RWPE2 (cell line): ENCODE measurements around the gene SETD2.
"Not testable (repeated sequence)": the region's sequence is repeated elsewhere in the genome, so short reads cannot be mapped to it uniquely, and the experiment has no call there.

ENCODE experiments used
- ATAC-seq: fragments of 200-7000 bp; cut with Tn5 transposase; 3 replicates; pipeline ENCODE4 v1.9.1; 2021; ENCODE audit warnings: low read depth
- DNase-seq: peaks from one replicate; pipeline ENCODE4 v3.0.0-alpha.2; 2020; ENCODE audit warnings: low spot score
- H3K27ac ChIP-seq: fragments of 450-650 bp; 2 replicates; pipeline ENCODE4 v1.5.1; 2017; ENCODE audit warnings: mild to moderate bottlenecking; ENCODE audit not compliant: poor library complexity, severe bottlenecking
- H3K27me3 ChIP-seq: fragments of 250-450 bp; sonication (Bioruptor Pico); 2 replicates; pipeline ENCODE4 v1.5.1; 2021; ENCODE audit warnings: mild to moderate bottlenecking, moderate library complexity; ENCODE audit not compliant: insufficient read depth, poor library complexity, severe bottlenecking
- H3K36me3 ChIP-seq: fragments of 250-450 bp; sonication (Bioruptor Pico); 2 replicates; pipeline ENCODE4 v1.5.1; 2020; ENCODE audit warnings: low read depth, mild to moderate bottlenecking, moderate library complexity
- H3K4me1 ChIP-seq: fragments of 250-450 bp; sonication (Bioruptor Pico); 2 replicates; pipeline ENCODE4 v1.5.1; 2021; ENCODE audit warnings: mild to moderate bottlenecking, moderate library complexity; ENCODE audit not compliant: insufficient read depth, poor library complexity, severe bottlenecking
- H3K4me3 ChIP-seq: fragments of 250-450 bp; sonication (Bioruptor Pico); 2 replicates; pipeline ENCODE4 v1.5.1; 2021; ENCODE audit warnings: mild to moderate bottlenecking, moderate library complexity; ENCODE audit not compliant: severe bottlenecking
- H3K9me3 ChIP-seq: fragments of 250-450 bp; sonication (Bioruptor Pico); 2 replicates; pipeline ENCODE4 v1.5.1; 2021; ENCODE audit warnings: mild to moderate bottlenecking, moderate library complexity; ENCODE audit not compliant: severe bottlenecking
- CTCF ChIP-seq: fragments of 450-650 bp; IDR thresholded peaks from one replicate; pipeline ENCODE4 v1.5.1; 2017; ENCODE audit warnings: mild to moderate bottlenecking, moderate library complexity; ENCODE audit not compliant: poor library complexity, severe bottlenecking

SETD2 gene

GRCh38 chr3:47034868-47035489 is 128.9 kb downstream of the SETD2 start:
- ATAC-seq (no peak), DNase-seq (no peak)
- H3K9me3 ChIP-seq = no peaks in the 10 kb centered on the region
- H3K27ac ChIP-seq = no peak overlapping the region
- no peak overlapping the region for H3K4me3 ChIP-seq
- no peaks in the 10 kb centered on the region for H3K27me3 ChIP-seq
- H3K36me3 ChIP-seq = peaks cover 72% of the 10 kb centered on the region
- H3K4me1 ChIP-seq = no peaks in the 10 kb centered on the region
- TF ChIP-seq CTCF = no peak

- not testable (repeated sequence) for H3K27ac ChIP-seq, H3K9me3 ChIP-seq, DNase-seq, H3K4me3 ChIP-seq, H3K27me3 ChIP-seq, ATAC-seq, H3K4me1 ChIP-seq
- peaks cover 57% of the 10 kb centered on the region for H3K36me3 ChIP-seq
These were observed 132.9 kb downstream of the SETD2 start for GRCh38 chr3:47031041-47031440.

- H3K4me3 ChIP-seq = no peak overlapping the region
- DNase-seq = no peak
- H3K27ac ChIP-seq = no peak overlapping the region
- no peaks in the 10 kb centered on the region for H3K4me1 ChIP-seq
- no peaks in the 10 kb centered on the region for H3K27me3 ChIP-seq
- no peak for TF ChIP-seq CTCF
- peaks cover 38% of the 10 kb centered on the region for H3K36me3 ChIP-seq
- ATAC-seq = no peak
- H3K9me3 ChIP-seq = no peaks in the 10 kb centered on the region
These were observed 135.2 kb downstream of the SETD2 start for GRCh38 chr3:47028667-47029066.

- Histone ChIP-seq H3K9me3 (no peaks in the 10 kb centered on the region), H3K27me3 (no peaks in the 10 kb centered on the region), H3K27ac (no peak overlapping the region), H3K36me3 (peaks cover 38% of the 10 kb centered on the region), H3K4me3 (no peak overlapping the region), H3K4me1 (no peaks in the 10 kb centered on the region)
- ATAC-seq (no peak), DNase-seq (no peak)
- no peak for TF ChIP-seq CTCF
These were observed 135.8 kb downstream of the SETD2 start for GRCh38 chr3:47028146-47028545.

- not testable (repeated sequence) for H3K4me3 ChIP-seq, H3K27me3 ChIP-seq, H3K27ac ChIP-seq, DNase-seq, ATAC-seq, H3K4me1 ChIP-seq, H3K9me3 ChIP-seq
- H3K36me3 ChIP-seq = peaks cover 30% of the 10 kb centered on the region
These were observed 137.5 kb downstream of the SETD2 start for GRCh38 chr3:47026432-47026831.

GRCh38 chr3:47024932-47025331 is 139.0 kb downstream of the SETD2 start:
- Histone ChIP-seq H3K27me3 (no peaks in the 10 kb centered on the region), H3K27ac (no peak overlapping the region), H3K36me3 (peaks cover 26% of the 10 kb centered on the region), H3K4me1 (no peaks in the 10 kb centered on the region), H3K4me3 (no peak overlapping the region), H3K9me3 (no peaks in the 10 kb centered on the region)
- DNase-seq (no peak), ATAC-seq (peak; percentile 33; the same call in 2 of the 3 replicates)
- TF ChIP-seq CTCF = no peak
